Stomach (tissue), 9 donors: ENCODE measurements around the gene EML4. TPM values are rescaled to one million over a fixed set of nuclear protein-coding genes. Genes with fewer than 3 reads are reported as not detected.

Experiments used
- DNase-seq, 2 donors: peaks; one replicate each; pipeline versions ENCODE4 v3.0.0 to v3.0.0-alpha.2; 2013 to 2019
- H3K27ac ChIP-seq, 5 donors: fragments of 200-600 bp in 4 of 5; sonication (generic) in 4 of 5; one replicate each; pipeline ENCODE4 v1.5.1; 2013 to 2019; ENCODE audit warnings: mild to moderate bottlenecking in 1 of 5, moderate library complexity in 1 of 5
- H3K27me3 ChIP-seq, 3 donors: fragments of 200-600 bp; sonication (generic); one replicate each; pipeline ENCODE4 v1.5.1; 2017 to 2019; ENCODE audit warnings: mixed run types in 1 of 3
- H3K36me3 ChIP-seq, 4 donors: fragments of 200-600 bp; sonication (generic); 1 replicate in 3 of 4; 2 replicates in 1 of 4; pipeline ENCODE4 v1.5.1; 2016 to 2019
- H3K4me1 ChIP-seq, 4 donors: fragments of 200-600 bp; sonication (generic); one replicate each; pipeline ENCODE4 v1.5.1; 2016 to 2019
- H3K4me3 ChIP-seq, 4 donors: fragments of 200-600 bp; sonication (generic) in 3 of 4; one replicate each; pipeline ENCODE4 v1.5.1; 2016 to 2019; ENCODE audit warnings: mild to moderate bottlenecking in 1 of 4
- H3K9me3 ChIP-seq, 4 donors: fragments of 200-600 bp; sonication (generic); one replicate each; pipeline ENCODE4 v1.5.1; 2016 to 2019
- EP300 ChIP-seq: sonication (generic); formaldehyde crosslinking; IDR thresholded peaks from one replicate; pipeline ENCODE4 v1.6.1; 2017; ENCODE audit warnings: antibody characterized with exemption
- POLR2A ChIP-seq, 4 donors: fragments of 450-650 bp; IDR thresholded peaks; one replicate each; pipeline ENCODE4 v1.6.1; 2016; ENCODE audit warnings: antibody characterized with exemption in 4 of 4, control low read depth in 2 of 4, mild to moderate bottlenecking in 1 of 4, moderate library complexity in 1 of 4
- POLR2AphosphoS5 ChIP-seq, 3 donors: sonication (generic); formaldehyde crosslinking; IDR thresholded peaks; one replicate each; pipeline ENCODE4 v1.6.1; 2016; ENCODE audit warnings: antibody characterized with exemption in 3 of 3
- WGBS, 5 donors: extraction: QIAGEN DNeasy Blood & Tissue Kit in 3 of 5; methylation state at CpG; one replicate each; pipeline versions ENCODE4 v1.1.5 to v1.1.7; 2013 to 2018; 5-methylcytosine and 5-hydroxymethylcytosine counted together
- intact Hi-C: fragments of 100-400 bp; cut with DNase I; formaldehyde crosslinking; loops from one replicate; pipeline ENCODE4 v1.15.1; 2023; ENCODE audit warnings: low total_unique reads
- polyA plus RNA-seq, 3 donors: library from polyadenylated mRNA; stranded (reverse); fragments of 200-250 nt; gene quantifications; one replicate each; pipeline ENCODE4 v1.2.3, GENCODE V29; 2013
- total RNA-seq, 5 donors: library from RNA; depleted of rRNA; stranded (reverse); fragments of >200 nt; gene quantifications; one replicate each; pipeline versions ENCODE4 v1.1.0 to v1.2.3, GENCODE V29; 2014 to 2016
- TF ChIP-seq, protein P1 (sequence below), 7 experiments: fragments of 450-650 bp in 4 of 7; fragments of 200-600 bp in 3 of 7; sonication (generic) in 3 of 7; IDR thresholded peaks; one replicate each; pipeline ENCODE4 v1.5.1; 2016 to 2019; ENCODE audit warnings: antibody characterized with exemption in 7 of 7, control low read depth in 2 of 7, mild to moderate bottlenecking in 1 of 7
- donor health status: healthy with polysubstance abuse.
- donor health status: Bipolar disorder and iron deficiency.
- donor health status: healthy.

The EML4 gene
- total and polyA plus RNA-seq, 8 donors: 10.2 to 292 (median 28.6) TPM

DNA sequence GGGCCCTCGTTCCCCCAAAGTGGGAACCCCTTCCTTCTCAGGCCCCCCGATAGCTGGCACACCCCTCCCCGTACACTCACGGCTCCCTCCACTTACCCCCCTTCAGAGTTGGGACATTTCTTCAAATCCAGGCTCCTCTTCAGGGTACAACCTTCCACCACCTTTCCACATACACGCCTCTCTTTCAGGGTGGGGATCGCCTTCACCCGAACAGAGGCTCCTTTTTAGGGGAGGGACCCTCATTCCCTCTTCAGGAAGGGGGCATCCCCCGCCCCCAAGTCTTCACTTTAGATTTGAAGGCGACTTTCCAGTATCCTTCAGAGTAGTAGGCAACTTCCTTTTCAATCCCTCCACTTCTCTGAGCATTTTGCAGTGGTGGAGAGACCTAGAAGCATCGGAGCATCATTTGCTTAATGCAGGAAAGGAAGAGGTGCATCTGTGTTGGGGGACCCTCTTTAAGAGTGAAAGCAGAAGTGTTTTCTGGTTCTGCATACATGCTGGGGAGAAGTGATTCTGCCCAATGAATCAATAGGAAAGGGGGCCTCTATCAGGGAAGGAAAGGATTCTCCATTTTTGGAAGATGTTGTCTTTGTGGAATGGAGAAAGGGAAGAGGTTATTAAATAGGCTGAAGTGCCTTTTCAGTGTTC lies 845 bp downstream of the EML4 start:
- Histone ChIP-seq H3K4me3 (peak overlapping the region; percentile 63 to 84 (median 69)), H3K27ac (peak overlapping the region; percentile 81 to 95 (median 90)), H3K9me3 (no peaks in the 10 kb centered on the region), H3K27me3 (no peaks in the 10 kb centered on the region), H3K4me1 (peaks cover 19 to 50% (median 36%) of the 10 kb centered on the region in 4 donors), H3K36me3 (no peaks in the 10 kb centered on the region)
- intact Hi-C loops: no loop called here
- TF ChIP-seq EP300: no peak
- TF ChIP-seq POLR2AphosphoS5 (IDR thresholded peaks at IDR 0.05): no peak
- TF ChIP-seq, protein P1, sequence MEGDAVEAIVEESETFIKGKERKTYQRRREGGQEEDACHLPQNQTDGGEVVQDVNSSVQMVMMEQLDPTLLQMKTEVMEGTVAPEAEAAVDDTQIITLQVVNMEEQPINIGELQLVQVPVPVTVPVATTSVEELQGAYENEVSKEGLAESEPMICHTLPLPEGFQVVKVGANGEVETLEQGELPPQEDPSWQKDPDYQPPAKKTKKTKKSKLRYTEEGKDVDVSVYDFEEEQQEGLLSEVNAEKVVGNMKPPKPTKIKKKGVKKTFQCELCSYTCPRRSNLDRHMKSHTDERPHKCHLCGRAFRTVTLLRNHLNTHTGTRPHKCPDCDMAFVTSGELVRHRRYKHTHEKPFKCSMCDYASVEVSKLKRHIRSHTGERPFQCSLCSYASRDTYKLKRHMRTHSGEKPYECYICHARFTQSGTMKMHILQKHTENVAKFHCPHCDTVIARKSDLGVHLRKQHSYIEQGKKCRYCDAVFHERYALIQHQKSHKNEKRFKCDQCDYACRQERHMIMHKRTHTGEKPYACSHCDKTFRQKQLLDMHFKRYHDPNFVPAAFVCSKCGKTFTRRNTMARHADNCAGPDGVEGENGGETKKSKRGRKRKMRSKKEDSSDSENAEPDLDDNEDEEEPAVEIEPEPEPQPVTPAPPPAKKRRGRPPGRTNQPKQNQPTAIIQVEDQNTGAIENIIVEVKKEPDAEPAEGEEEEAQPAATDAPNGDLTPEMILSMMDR (IDR thresholded peaks at IDR 0.05): no peak
- TF ChIP-seq POLR2A (IDR thresholded peaks at IDR 0.05): no peak
- DNase-seq: peak in 1 of 2 donors; percentile 47
- 0 to 3% (median 1%) methylated on average over 10 of the region's 10 CpGs for WGBS, 5 donors

DNA sequence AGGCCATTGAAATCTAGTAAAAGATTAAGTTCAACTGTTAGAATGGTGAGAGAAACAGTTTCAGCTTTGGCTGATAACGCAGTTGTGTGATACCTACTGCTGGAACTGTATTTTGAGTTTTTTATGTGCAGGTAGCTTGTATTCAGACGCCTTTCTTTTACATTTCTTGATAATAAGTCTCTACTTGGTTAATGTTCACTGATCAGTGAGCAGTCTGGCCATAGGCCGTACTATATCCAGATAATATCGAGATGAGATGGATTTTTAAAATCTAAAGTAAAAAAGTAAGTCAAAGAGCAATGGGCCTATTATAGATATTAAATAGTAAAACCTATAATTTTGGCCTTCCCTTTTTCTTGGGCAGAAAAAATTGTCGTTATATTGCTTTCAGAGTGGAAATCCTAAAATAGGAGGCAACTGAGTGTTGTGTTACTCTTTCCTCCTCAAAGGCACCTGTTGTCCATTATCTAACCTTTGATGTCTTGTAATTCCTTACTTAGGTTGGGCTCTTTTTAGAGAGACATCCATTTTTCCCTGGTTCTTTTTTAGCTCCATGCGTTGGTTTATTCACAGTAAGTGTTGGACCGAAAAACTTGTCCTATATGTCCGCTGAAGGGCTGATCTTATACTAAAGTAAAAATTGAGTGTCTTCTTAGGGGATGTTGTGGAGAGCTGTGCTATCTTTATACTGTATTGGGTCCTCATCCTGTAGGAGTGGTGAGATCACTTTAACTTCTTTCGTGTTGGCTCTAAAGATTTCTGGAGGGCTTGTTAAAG lies 1.7 kb downstream of the EML4 start:
- Histone ChIP-seq H3K4me1 (peaks cover 19 to 50% (median 36%) of the 10 kb centered on the region in 4 donors), H3K9me3 (no peaks in the 10 kb centered on the region), H3K36me3 (no peaks in the 10 kb centered on the region), H3K27ac (peak overlapping the region in 4 of 5 donors; percentile 89 to 95 (median 92)), H3K27me3 (no peaks in the 10 kb centered on the region), H3K4me3 (peak overlapping the region; percentile 63 to 84 (median 69))
- intact Hi-C loops: no loop called here
- TF ChIP-seq POLR2A (IDR thresholded peaks at IDR 0.05): no peak
- DNase-seq: no peak
- WGBS, 5 donors: 27 to 49% (median 38%) methylated on average over 9 of the region's 9 CpGs

DNA sequence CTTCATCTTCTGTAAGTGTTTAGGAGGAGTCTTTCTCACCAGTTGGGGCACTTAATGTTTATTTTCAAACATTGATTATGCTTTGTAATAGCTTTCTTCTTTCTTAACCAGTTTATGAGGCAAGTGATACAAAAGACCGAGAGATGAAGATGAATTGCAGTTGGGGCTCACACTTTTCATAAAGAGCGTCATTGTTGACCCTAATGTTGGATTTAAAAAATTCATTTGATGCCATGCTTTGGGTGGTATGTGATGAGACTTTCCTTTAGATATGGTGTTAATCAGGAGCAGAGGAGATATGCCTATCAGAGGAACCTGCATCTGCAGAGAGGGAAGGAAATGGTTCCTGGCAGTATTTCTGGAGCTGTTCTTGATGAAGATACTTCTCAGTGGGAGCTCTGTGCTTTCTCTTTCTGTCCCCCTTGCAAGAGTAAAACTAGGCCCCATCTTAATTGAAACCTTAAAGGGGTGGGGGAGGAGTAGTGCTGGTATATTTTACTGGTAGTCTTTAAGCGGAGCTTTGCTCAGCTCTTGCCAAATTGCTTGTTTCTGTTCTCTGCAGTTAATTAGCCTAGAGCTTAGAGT lies 2.3 kb downstream of the EML4 start:
- Histone ChIP-seq H3K9me3 (no peaks in the 10 kb centered on the region), H3K36me3 (no peaks in the 10 kb centered on the region), H3K4me3 (peak overlapping the region; percentile 63 to 84 (median 69)), H3K27me3 (no peaks in the 10 kb centered on the region), H3K27ac (peak overlapping the region; percentile 60 to 95 (median 90)), H3K4me1 (peaks cover 19 to 50% (median 36%) of the 10 kb centered on the region in 4 donors)
- TF ChIP-seq EP300: no peak
- TF ChIP-seq, protein P1 (IDR thresholded peaks at IDR 0.05): no peak
- no peak for TF ChIP-seq POLR2A (IDR thresholded peaks at IDR 0.05)
- no peak for TF ChIP-seq POLR2AphosphoS5 (IDR thresholded peaks at IDR 0.05)
- intact Hi-C loops: no loop called here
- WGBS, 5 donors: 30 to 57% (median 45%) methylated on average over 3 of the region's 3 CpGs
- DNase-seq: peak in 1 of 2 donors; percentile 51

DNA sequence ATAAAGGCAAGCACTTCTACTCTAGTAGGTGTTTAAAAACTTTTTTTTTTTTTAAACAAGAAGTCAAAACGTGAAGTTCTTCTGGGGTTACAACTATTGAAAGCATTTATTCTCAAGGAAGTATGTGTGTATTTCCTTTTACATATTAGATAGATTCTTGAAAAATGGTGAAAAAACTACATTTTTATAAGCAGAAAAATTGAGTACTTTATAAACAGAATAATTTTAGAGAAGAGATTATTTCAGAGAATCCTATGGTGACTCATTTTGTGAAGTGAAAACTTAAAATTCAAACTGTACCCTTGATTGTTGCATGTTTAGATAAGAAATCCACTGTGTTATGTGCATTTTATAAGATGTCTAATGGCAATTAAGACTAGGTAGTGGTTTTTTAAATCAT lies 2.9 kb downstream of the EML4 start:
- no peaks in the 10 kb centered on the region for H3K9me3 ChIP-seq
- DNase-seq: no peak
- H3K27me3 ChIP-seq: no peaks in the 10 kb centered on the region
- intact Hi-C loops: no loop called here
- H3K27ac ChIP-seq: peak overlapping the region in 4 of 5 donors; percentile 89 to 95 (median 92)
- H3K4me1 ChIP-seq: peaks cover 19 to 50% (median 36%) of the 10 kb centered on the region in 4 donors
- no peaks in the 10 kb centered on the region for H3K36me3 ChIP-seq
- TF ChIP-seq POLR2AphosphoS5 (IDR thresholded peaks at IDR 0.05) (no peak), EP300 (no peak), POLR2A (IDR thresholded peaks at IDR 0.05) (no peak)
- TF ChIP-seq, protein P1 (IDR thresholded peaks at IDR 0.05): no peak
- 2 to 17% (median 6%) methylated on average over 1 of the region's 1 CpG for WGBS, 5 donors
- H3K4me3 ChIP-seq: peak overlapping the region in 3 of 4 donors; percentile 63 to 74 (median 64)
